Uterus (tissue), 4 donors: ENCODE results near the gene KCNT2. TPM values are rescaled to one million over a fixed set of nuclear protein-coding genes. Genes with fewer than 3 reads are reported as not detected.
"Not testable (repeated sequence)": the region's sequence is repeated elsewhere in the genome, so short reads cannot be mapped to it uniquely, and the experiment has no call there.

Experiments
- DNase-seq, 2 donors: peaks; one replicate each; pipeline ENCODE4 v3.0.0-alpha.2; 2019 to 2020
- H3K27ac ChIP-seq, 2 donors: fragments of 200-600 bp; sonication (generic); 1 replicate in 1 of 2; 2 replicates in 1 of 2; pipeline ENCODE4 v1.5.1; 2016 to 2018
- H3K27me3 ChIP-seq, 2 donors: fragments of 200-600 bp; sonication (generic); one replicate each; pipeline ENCODE4 v1.5.1; 2018 to 2019; ENCODE audit warnings: control low read depth in 1 of 2
- H3K36me3 ChIP-seq, 2 donors: fragments of 200-600 bp; sonication (generic); one replicate each; pipeline ENCODE4 v1.5.1; 2019; ENCODE audit warnings: control low read depth in 1 of 2
- H3K4me1 ChIP-seq, 2 donors: fragments of 200-600 bp; sonication (generic); one replicate each; pipeline ENCODE4 v1.5.1; 2018 to 2019; ENCODE audit warnings: control low read depth in 1 of 2
- H3K4me3 ChIP-seq, 2 donors: fragments of 200-600 bp; sonication (generic); 1 replicate in 1 of 2; 2 replicates in 1 of 2; pipeline ENCODE4 v1.5.1; 2018 to 2019; ENCODE audit warnings: mild to moderate bottlenecking in 1 of 2
- H3K9me3 ChIP-seq, 2 donors: fragments of 200-600 bp; sonication (generic); one replicate each; pipeline ENCODE4 v1.5.1; 2019; ENCODE audit warnings: control low read depth in 1 of 2
- POLR2A ChIP-seq, 2 donors: fragments of 450-650 bp; IDR thresholded peaks; one replicate each; pipeline ENCODE4 v1.6.1; 2016; ENCODE audit warnings: antibody characterized with exemption in 2 of 2, mild to moderate bottlenecking in 1 of 2, moderate library complexity in 1 of 2
- intact Hi-C: fragments of 100-400 bp; cut with DNase I; formaldehyde crosslinking; loops from one replicate; pipeline ENCODE4 v1.15.1; 2023; ENCODE audit warnings: low total_unique reads
- total RNA-seq, 4 donors: library from RNA; depleted of rRNA in 3 of 4; stranded (reverse); fragments of >200 nt in 3 of 4; gene quantifications; one replicate each; pipeline versions ENCODE4 v1.1.0 to v1.2.4, GENCODE V29; 2014 to 2023
- TF ChIP-seq, protein P1 (sequence below), 4 experiments: fragments of 200-600 bp in 2 of 4; fragments of 450-650 bp in 2 of 4; sonication (generic) in 2 of 4; IDR thresholded peaks; one replicate each; pipeline ENCODE4 v1.5.1; 2016 to 2019; ENCODE audit warnings: antibody characterized with exemption in 4 of 4, mild to moderate bottlenecking in 2 of 4, moderate library complexity in 1 of 4
- donor health status: DM: yes; HTN: yes; CAD: no.

Gene KCNT2
- total RNA-seq, 4 donors from 2014 or later = 2.3 to 20.5 (median 3.8) TPM

DNA sequence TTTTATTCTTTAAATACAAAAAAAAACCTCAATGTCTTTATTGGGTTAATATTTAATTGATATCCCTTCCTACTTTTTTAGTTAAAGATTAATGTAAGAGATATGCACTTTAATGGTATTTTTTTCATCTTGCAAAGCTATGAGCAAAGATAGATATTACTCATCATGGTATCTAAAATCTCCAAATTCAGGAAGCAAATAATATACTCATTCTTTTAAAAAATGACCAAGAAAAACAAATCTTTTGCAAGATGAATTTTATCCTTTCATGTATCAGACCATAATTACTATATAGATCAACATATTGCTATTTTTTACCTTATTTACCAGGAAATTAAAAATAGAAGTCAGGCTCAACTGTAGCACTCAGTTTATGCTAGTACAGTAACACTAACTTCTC, 330.4 kb downstream of the KCNT2 start:
- no peak for TF ChIP-seq POLR2A (IDR thresholded peaks at IDR 0.05)
- TF ChIP-seq, protein P1, sequence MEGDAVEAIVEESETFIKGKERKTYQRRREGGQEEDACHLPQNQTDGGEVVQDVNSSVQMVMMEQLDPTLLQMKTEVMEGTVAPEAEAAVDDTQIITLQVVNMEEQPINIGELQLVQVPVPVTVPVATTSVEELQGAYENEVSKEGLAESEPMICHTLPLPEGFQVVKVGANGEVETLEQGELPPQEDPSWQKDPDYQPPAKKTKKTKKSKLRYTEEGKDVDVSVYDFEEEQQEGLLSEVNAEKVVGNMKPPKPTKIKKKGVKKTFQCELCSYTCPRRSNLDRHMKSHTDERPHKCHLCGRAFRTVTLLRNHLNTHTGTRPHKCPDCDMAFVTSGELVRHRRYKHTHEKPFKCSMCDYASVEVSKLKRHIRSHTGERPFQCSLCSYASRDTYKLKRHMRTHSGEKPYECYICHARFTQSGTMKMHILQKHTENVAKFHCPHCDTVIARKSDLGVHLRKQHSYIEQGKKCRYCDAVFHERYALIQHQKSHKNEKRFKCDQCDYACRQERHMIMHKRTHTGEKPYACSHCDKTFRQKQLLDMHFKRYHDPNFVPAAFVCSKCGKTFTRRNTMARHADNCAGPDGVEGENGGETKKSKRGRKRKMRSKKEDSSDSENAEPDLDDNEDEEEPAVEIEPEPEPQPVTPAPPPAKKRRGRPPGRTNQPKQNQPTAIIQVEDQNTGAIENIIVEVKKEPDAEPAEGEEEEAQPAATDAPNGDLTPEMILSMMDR (IDR thresholded peaks at IDR 0.05) = no peak
- no peak overlapping the region for H3K27ac ChIP-seq
- intact Hi-C loops = no loop called here
- no peaks in the 10 kb centered on the region for H3K9me3 ChIP-seq
- no peaks in the 10 kb centered on the region for H3K27me3 ChIP-seq
- H3K36me3 ChIP-seq = no peaks in the 10 kb centered on the region
- no peak overlapping the region for H3K4me3 ChIP-seq
- H3K4me1 ChIP-seq = no peaks in the 10 kb centered on the region
- DNase-seq = no peak

DNA sequence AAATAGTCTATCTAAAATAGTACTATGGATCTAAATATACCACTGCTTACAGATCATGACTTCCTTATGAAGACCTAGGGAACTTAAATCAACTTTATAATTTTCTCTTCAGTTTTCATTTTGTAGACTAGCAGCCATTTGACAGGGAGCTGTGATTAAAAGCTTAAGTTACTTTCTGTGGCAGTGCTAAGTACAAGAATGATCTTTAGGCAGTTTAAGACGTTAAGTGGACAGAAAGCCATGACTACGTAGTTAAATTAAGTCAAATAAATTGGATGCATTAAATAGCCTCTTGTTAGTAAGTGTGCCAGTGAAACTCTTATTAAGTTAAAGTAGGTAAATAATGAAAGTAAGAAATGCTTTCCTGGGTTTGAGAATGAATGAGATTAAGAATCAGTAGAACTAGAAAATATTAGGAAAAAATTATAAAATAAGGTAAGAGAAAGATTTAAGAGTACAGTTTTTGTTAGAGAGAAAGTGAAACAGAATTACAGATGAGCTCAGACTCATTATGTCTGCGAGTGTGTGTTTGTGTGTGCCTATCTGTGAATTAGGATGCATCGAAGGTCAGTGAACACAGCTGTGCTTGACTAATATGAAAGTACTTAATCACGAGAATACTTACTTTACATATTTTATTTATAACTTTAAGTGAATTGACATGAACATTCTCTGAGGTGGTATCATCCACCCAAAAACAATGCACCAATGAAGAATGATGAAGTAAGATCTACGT, 336.9 kb downstream of the KCNT2 start:
- no peak overlapping the region for H3K4me3 ChIP-seq
- H3K4me1 ChIP-seq = no peaks in the 10 kb centered on the region
- intact Hi-C loops = no loop called here
- no peaks in the 10 kb centered on the region for H3K36me3 ChIP-seq
- no peak for TF ChIP-seq POLR2A (IDR thresholded peaks at IDR 0.05)
- TF ChIP-seq, protein P1 (IDR thresholded peaks at IDR 0.05) = no peak
- no peaks in the 10 kb centered on the region for H3K27me3 ChIP-seq
- H3K9me3 ChIP-seq = no peaks in the 10 kb centered on the region
- no peak for DNase-seq
- no peak overlapping the region for H3K27ac ChIP-seq

DNA sequence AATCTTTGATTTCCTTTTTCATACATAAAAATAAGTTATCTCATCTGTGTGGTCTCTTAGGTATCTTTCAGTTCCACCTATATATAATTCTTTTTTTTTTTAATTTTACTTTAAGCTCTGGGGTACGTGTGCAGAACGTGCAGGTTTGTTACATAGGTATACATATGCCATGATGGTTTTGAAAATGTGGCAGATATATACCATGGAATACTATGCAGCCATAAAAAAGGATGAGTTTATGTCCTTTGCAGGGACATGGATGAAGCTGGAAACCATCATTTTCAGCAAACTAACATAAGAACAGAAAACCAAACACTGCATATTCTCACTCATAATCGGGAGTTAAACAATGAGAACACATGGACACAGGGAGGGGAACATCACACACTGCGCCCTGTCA, 345.2 kb downstream of the KCNT2 start:
- H3K36me3 ChIP-seq, H3K27me3 ChIP-seq, intact Hi-C loops, H3K27ac ChIP-seq, DNase-seq, H3K4me1 ChIP-seq, H3K4me3 ChIP-seq, H3K9me3 ChIP-seq: not testable (repeated sequence)

DNA sequence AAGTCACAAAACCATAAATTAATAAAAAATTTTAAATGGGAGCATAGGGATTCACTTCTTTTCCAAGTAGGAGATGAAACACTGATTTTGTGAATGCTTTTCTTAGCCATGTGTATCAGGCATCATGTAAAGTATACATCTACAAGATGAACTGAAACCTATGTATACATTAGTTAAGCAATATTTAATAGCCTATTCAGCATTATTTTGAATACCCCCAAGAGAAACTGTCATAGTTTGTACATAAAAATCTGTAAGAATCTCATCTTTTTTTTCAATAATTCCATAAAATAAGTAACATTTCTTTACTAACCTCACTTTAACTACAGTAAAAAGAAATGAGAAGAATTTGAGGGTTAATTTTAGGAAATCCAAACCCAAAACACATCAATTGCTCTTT, 348.0 kb downstream of the KCNT2 start:
- TF ChIP-seq, protein P1 (IDR thresholded peaks at IDR 0.05) = no peak
- TF ChIP-seq POLR2A (IDR thresholded peaks at IDR 0.05) = no peak
- H3K27me3 ChIP-seq = no peaks in the 10 kb centered on the region
- intact Hi-C loops = no loop called here
- no peak overlapping the region for H3K4me3 ChIP-seq
- no peaks in the 10 kb centered on the region for H3K9me3 ChIP-seq
- no peaks in the 10 kb centered on the region for H3K4me1 ChIP-seq
- no peaks in the 10 kb centered on the region for H3K36me3 ChIP-seq
- no peak for DNase-seq
- H3K27ac ChIP-seq = no peak overlapping the region

DNA sequence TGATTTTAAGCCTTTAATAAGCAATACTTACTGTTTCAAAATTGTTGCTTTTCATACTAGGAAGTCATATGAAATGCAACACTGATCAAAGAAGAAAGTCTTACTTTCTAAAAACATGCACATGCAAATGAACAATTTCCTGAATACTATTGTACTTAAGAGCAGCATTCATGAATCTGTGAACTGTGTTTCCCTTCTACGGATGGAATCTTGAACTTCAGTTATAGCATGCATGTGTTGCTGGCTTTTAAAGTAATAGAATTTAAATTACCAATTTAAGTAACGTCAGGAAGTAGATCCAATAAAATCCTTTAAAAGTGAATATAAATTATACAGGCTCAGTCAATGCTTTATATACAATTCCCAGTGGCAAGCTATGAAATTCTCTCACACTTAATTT, 348.9 kb downstream of the KCNT2 start:
- H3K4me3 ChIP-seq = no peak overlapping the region
- H3K9me3 ChIP-seq = no peaks in the 10 kb centered on the region
- no peak for DNase-seq
- intact Hi-C loops = no loop called here
- H3K27me3 ChIP-seq = no peaks in the 10 kb centered on the region
- no peaks in the 10 kb centered on the region for H3K36me3 ChIP-seq
- no peak overlapping the region for H3K27ac ChIP-seq
- TF ChIP-seq POLR2A (IDR thresholded peaks at IDR 0.05) = no peak
- TF ChIP-seq, protein P1 (IDR thresholded peaks at IDR 0.05) = no peak
- no peaks in the 10 kb centered on the region for H3K4me1 ChIP-seq

DNA sequence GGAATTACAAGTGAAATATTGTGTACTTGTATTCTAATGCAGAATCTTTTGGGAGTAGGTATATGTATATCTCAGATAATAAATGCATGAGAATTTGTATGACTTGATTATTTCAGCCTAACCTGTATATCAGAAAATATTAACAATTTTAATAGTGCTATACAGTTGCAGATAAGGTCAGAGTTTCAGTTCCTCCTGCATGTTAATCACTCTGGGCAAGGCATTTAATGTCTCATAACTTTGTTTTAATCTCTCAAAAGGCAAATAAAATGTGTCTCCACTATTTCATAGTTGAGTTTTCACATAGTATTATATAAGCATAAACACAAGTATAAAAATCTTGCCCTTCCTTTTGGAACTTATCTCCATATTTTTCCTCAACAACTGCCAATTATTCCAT, 352.5 kb downstream of the KCNT2 start:
- no peak for DNase-seq
- no peaks in the 10 kb centered on the region for H3K27me3 ChIP-seq
- peaks cover 0 to 4% of the 10 kb centered on the region in 2 donors for H3K36me3 ChIP-seq
- TF ChIP-seq POLR2A (IDR thresholded peaks at IDR 0.05) = no peak
- H3K4me1 ChIP-seq = no peaks in the 10 kb centered on the region
- no peak overlapping the region for H3K27ac ChIP-seq
- no peaks in the 10 kb centered on the region for H3K9me3 ChIP-seq
- no peak overlapping the region for H3K4me3 ChIP-seq
- intact Hi-C loops = no loop called here
